ENCODE results near the gene EFNA2.
A peak's percentile ranks its signal among the peaks of the same experiment; 100 is the strongest.

Gene EFNA2

GRCh38 chr19:1239796-1240737 lies 45.6 kb upstream of the EFNA2 start:
- Histone ChIP-seq H3K4me3 (ENCODE audit: insufficient read depth, low read length, poor library complexity, severe bottlenecking) (peak overlapping the region; percentile 25), H3F3A (ENCODE audit: insufficient read depth) (peaks cover 32% of the 10 kb centered on the region), H4K20me1 (ENCODE audit: low read depth, low read length) (no peaks in the 10 kb centered on the region), H3K27me3 (ENCODE audit: low read length) (no peaks in the 10 kb centered on the region), H3K36me3 (ENCODE audit: low read length) (no peaks in the 10 kb centered on the region), H3K79me2 (ENCODE audit: insufficient read depth, low read length) (peaks cover 11% of the 10 kb centered on the region; the same call in 1 of the 2 replicates), H3K4me2 (ENCODE audit: low read depth, low read length, poor library complexity, severe bottlenecking) (peak overlapping the region; percentile 59), H2AFZ (ENCODE audit: low read depth, low read length, severe bottlenecking) (no peak overlapping the region), H3K9me3 (ENCODE audit: insufficient read depth, low read length) (no peaks in the 10 kb centered on the region), H3K9me2 (replicated peaks; ENCODE audit: insufficient read depth, low read length) (no peaks in the 10 kb centered on the region), H3K9ac (ENCODE audit: low read length) (peak overlapping the region; percentile 14; the same call in 1 of the 2 replicates), H3K27ac (ENCODE audit: low read depth, low read length) (no peak overlapping the region)
- TF ChIP-seq CTCF (IDR thresholded peaks at IDR 0.05; ENCODE audit: insufficient read depth, low read length, poor library complexity, severe bottlenecking) (peak; percentile 43), EZH2phosphoT487 (conservative IDR thresholded peaks at IDR 0.05; ENCODE audit: low read length) (no peak)

- no peaks in the 10 kb centered on the region for H3K9me2 ChIP-seq (replicated peaks; ENCODE audit: insufficient read depth, low read length)
Observed at GRCh38 chr19:1240925-1241324, 44.7 kb upstream of the EFNA2 start.

GRCh38 chr19:1241417-1242095 lies 44.1 kb upstream of the EFNA2 start, which contains the start of gene ATP5F1D:
Gene ATP5F1D (plus strand): TSS chr19:1241751. CDS start chr19:1241851, 100 bp downstream.
- no peaks in the 10 kb centered on the region for H4K20me1 ChIP-seq (ENCODE audit: low read depth, low read length)
- peaks cover 11% of the 10 kb centered on the region; the same call in 1 of the 2 replicates for H3K79me2 ChIP-seq (ENCODE audit: insufficient read depth, low read length)
- peak within 1 kb of the TSS; percentile 69 for H3K27ac ChIP-seq (ENCODE audit: low read depth, low read length)
- peak within 1 kb of the TSS; percentile 84 for H3K4me2 ChIP-seq (ENCODE audit: low read depth, low read length, poor library complexity, severe bottlenecking)
- TF ChIP-seq EZH2phosphoT487 (conservative IDR thresholded peaks at IDR 0.05; ENCODE audit: low read length), result no peak
- TF ChIP-seq CTCF (IDR thresholded peaks at IDR 0.05; ENCODE audit: insufficient read depth, low read length, poor library complexity, severe bottlenecking), result no peak
- H3K4me3 ChIP-seq (ENCODE audit: insufficient read depth, low read length, poor library complexity, severe bottlenecking), result peak within 1 kb of the TSS; percentile 75
- no peaks in the 10 kb centered on the region for H3K36me3 ChIP-seq (ENCODE audit: low read length)
- H3K9ac ChIP-seq (ENCODE audit: low read length), result peak within 1 kb of the TSS; percentile 99
- no peaks in the 10 kb centered on the region for H3K9me3 ChIP-seq (ENCODE audit: insufficient read depth, low read length)
- no peaks in the 10 kb centered on the region for H3K9me2 ChIP-seq (replicated peaks; ENCODE audit: insufficient read depth, low read length)
- peak within 1 kb of the TSS; percentile 42 for H2AFZ ChIP-seq (ENCODE audit: low read depth, low read length, severe bottlenecking)
- H3F3A ChIP-seq (ENCODE audit: insufficient read depth), result peaks cover 32% of the 10 kb centered on the region
- no peaks in the 10 kb centered on the region for H3K27me3 ChIP-seq (ENCODE audit: low read length)

More at GRCh38 chr19:1240925-1241324, 44.7 kb upstream of the EFNA2 start:
- Histone ChIP-seq H3K79me2 (ENCODE audit: insufficient read depth, low read length) (peaks cover 11% of the 10 kb centered on the region; the same call in 1 of the 2 replicates), H3K9ac (ENCODE audit: low read length) (peak overlapping the region; percentile 99), H3K27ac (ENCODE audit: low read depth, low read length) (peak overlapping the region; percentile 69), H3F3A (ENCODE audit: insufficient read depth) (peaks cover 32% of the 10 kb centered on the region), H2AFZ (ENCODE audit: low read depth, low read length, severe bottlenecking) (peak overlapping the region; percentile 42), H3K9me3 (ENCODE audit: insufficient read depth, low read length) (no peaks in the 10 kb centered on the region), H4K20me1 (ENCODE audit: low read depth, low read length) (no peaks in the 10 kb centered on the region), H3K4me2 (ENCODE audit: low read depth, low read length, poor library complexity, severe bottlenecking) (peak overlapping the region; percentile 59), H3K4me3 (ENCODE audit: insufficient read depth, low read length, poor library complexity, severe bottlenecking) (peak overlapping the region; percentile 25), H3K36me3 (ENCODE audit: low read length) (no peaks in the 10 kb centered on the region), H3K27me3 (ENCODE audit: low read length) (no peaks in the 10 kb centered on the region)
- TF ChIP-seq CTCF (IDR thresholded peaks at IDR 0.05; ENCODE audit: insufficient read depth, low read length, poor library complexity, severe bottlenecking) (no peak), EZH2phosphoT487 (conservative IDR thresholded peaks at IDR 0.05; ENCODE audit: low read length) (no peak)

All from SU-DHL-6 (cell line).